NOMO-1 treated with dmso at 0.1 percent for 144 hours (cell line): ENCODE data around the gene MALL.
"Not testable (repeated sequence)": the region's sequence is repeated elsewhere in the genome, so short reads cannot be mapped to it uniquely, and the experiment has no call there.

Experiments used
- DNase-seq: peaks from one replicate; lab custom pipeline; 2025; ENCODE audit not compliant: unreplicated experiment; lab: John Stamatoyannopoulos, UW

The MALL gene

DNA sequence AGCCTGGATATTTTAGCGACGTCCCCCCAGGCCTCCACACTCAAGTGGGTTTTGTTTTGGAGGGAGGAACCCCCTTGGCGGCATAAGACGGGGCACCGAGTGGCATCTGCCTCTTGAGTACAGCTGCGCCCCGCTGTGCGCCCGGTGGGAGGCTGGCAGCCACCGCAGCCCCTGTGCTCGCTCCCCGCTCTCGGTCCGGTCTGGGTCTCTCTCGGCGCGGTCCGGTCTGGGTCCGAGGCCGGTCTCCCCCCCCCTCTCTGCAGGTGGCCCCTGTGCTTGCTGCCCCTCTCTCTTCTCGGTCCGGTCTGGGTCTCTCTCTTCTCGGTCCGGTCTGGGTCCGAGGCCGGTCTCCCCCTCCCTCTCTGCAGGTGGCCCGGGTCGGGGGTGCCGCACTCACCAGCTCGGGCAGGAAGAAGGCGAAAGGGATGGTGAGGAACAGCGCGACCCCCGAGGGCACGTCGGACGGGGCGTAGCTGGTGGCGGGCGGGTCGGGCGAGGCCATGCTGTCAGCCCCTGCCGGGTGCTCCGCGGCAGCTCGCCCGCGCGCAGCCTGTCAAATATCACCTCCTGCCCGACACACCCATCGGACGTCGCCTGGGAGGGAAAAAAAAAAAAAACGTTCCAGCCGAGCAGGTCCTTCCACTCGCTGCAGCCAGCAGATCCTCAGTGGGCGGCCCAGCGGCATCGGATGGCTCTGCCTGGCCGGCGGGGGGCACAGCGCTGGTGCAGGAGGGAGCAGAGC, at the start of gene MALL:
Gene MALL, minus strand, starts transcription at position 532 of the 742 bp plus-strand sequence. Its CDS starts 30 bp downstream, at position 502.
- DNase-seq, result no peak

DNA sequence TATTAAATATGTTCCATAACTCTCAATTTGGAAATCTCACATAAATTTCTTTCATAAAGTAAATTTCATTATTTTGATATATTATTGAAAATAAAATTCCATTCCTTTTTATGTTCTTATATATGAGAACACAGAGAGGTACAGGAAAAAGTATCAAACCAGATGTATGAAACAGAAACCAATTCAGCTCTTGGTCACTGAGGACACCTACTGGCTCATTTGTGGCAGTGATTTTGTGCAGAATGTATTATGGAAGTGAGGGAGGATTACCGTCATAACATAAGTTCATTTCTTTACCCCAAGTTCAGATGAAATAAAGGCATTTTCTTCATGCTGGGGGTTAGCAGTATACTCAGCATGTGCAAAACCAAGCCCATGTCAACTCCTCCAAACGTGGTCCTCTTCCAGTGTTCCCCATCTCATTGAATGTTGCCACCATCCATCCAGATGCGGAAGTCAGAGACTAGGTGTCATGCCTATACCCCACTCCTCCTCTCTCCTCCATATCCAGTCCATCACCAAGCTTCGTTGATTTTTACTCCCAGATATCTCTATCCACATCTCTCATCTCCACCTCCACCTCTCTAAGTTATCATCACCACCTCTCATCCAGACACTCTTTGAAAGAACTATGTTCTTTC, 41.7 kb upstream of the MALL start:
- no peak for DNase-seq

DNA sequence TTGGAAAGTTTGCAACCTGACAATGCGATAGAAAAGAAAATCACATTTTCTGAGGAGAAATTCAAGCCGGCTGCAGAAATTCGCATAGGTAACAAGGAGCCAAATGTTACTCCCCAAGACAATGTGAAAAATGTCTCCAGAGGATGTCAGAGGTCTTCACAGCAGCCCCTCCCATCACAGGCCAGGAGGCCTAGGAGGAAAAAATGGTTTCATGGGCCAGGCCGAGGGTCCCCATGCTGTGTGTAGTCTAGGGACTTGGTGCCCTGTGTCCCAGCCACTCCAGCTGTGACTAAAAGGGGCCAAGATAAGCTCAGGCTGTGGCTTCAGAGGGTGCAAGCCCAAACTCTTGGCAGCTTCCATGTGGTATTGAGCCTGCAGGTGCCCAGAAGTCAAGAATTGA, 39.2 kb upstream of the MALL start:
- not testable (repeated sequence) for DNase-seq

DNA sequence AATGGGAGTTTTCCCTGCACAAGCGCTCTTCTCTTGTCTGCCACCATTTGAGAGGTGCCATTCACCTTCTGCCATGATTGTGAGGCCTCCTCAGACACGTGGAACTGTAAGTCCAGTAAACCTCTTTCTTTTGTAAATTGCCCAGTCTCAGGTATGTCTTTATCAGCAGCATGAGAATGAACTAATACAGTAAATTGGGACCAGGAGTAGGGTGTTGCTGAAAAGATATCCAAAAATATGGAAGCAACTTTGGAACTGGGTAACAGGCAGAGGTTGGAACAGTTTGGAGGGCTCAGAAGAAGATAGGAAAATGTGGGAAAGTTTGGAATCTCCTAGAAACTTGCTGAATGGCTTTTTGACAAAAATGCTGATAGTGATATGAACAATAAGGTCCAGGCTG, 38.6 kb upstream of the MALL start:
- DNase-seq, result not testable (repeated sequence)

DNA sequence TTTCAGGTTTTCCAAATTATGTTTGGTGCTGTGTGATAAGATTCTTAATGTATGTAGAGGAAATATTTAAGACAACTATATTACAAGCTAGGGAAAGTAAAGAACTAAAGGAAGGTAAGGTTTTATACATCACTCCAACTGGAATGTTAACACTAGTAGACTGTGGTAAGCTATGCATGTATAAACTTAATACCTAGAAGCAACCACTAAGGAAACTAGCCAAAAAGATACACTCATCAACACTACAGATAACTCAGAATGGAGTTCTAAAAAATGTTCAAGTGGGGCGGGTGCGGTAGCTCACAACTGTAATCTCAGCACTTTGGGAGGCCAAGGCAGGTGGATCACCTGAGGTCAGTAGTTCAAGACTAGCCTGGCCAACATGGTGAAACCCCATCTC, 37.8 kb upstream of the MALL start:
- no peak for DNase-seq

DNA sequence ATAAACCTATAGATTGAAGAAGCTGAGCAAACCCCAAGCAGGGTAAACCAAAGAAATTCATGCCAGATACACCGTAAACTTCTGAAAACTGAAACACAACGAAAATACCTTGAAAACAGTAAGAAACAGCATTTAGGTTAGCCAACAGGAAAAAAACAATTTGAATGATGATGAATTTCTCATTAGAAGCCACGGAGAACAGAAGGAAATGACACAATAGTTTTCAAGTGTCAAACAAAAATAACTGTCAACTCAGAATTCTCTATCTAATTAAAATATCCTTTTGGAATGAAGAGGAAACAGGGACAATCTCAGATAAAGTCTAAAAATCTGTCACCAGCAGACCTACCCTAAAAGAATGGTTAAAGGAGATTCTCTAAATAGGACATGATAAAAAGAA, 37.3 kb upstream of the MALL start:
- no peak for DNase-seq

DNA sequence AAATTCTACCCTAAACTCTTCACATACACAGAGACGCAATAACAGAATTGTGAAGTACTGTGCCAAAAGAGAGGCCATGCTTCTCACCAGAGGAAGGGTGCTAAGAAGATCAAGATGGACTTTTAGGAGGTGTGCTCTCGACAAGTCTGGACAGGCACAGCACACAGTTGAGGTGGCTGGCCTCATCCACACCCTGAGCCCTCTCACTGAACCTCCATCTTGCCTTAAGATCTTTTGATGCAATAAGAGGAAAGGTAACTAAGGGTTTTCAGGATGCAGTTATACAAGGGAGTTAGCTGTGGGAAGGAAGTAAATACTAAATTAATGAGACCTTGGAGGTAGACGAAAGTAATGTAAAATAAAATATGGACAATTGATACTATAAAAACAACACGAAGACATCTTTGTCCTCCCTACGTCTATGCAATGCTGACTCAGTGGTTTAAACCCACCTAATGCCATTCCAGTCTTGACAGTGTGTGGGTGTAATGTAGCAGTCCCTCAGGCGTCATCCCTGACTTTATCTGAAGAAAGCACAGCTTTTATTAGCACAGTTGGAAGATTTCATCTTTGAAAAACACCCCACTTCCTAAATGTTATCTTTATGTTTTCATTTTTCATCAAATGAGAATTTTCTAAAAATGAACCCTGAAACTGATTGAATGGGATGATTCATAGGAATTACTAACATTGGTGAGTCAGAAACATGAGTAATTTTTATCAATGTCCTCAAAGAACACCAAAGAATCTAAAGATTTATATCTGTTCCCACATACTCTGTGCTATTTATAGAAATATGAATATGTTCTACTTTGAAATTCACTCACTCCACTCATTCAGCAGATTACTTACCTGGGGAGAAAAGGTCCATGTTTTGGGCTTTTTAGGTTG, 34.0 kb upstream of the MALL start:
- DNase-seq, result no peak

DNA sequence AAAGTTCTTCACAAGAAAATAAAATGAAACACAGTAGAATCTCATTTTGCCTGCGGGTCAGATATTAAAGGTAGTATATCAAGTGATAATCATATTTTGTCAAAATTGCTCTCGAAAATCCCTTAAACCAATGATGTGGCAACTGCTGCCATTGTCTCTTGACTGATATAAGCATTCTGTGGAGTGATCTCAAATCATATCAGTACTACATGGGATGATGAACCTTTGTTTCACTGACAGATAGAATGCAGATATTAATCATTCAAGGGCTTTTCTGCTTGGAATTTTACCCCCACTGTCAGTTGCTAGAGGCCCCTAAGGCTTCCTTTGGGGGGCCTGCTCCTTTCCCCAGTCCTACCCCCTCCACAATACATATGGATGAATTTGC, 31.3 kb upstream of the MALL start:
- DNase-seq, result no peak

DNA sequence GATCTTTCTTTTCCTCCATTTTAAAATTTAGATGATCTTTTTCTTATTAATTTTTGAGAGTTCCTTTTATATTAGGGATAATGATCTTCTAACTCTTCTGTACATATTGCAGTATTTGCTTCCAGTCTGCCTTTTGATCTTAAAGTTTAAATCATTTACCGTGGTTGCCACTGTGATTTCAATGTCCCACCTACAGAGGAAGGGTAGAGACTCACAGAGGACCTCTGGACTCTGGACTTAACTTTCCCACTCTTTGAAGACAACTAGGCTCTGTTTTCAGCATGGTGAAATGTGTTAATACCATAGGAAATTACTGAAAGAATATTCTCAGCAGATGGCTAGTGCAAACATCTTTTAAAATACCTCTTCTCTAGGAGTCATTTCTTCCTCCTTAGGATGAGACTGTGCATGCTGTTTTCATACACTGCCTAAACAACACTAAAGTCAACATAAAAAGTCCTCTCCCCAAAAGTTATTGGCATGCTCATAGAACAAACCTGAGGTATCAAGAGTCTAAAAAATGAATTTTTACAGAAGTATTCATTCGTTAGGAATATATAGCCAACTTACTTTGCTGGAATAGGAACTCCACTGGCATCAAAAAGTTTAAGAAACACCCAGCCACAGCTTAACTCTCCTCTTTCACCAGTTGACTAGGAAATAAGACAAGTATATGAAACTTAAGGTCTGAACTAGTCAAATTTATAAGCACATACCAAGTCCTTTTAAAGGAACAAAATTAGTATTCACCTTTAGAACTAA, 30.7 kb upstream of the MALL start:
- DNase-seq, result no peak

DNA sequence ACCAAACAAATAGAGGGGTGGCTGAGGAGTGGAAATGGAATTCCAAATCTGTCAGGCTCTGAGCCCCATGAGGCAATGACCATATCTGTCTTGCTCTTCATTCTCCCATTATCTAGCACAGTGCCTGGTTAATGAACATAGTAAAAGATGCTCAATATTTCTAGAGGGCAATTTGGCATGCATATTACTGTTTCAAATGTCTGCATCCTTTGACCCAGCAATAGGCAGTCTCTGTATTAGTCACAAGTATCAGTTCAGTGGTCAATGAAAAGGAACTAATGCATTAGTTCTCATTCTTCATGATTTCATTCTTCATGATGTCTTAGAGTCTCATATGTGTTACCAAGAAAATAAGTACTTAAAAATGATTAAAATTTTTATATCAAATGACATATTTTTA, 28.4 kb upstream of the MALL start:
- DNase-seq, result no peak

DNA sequence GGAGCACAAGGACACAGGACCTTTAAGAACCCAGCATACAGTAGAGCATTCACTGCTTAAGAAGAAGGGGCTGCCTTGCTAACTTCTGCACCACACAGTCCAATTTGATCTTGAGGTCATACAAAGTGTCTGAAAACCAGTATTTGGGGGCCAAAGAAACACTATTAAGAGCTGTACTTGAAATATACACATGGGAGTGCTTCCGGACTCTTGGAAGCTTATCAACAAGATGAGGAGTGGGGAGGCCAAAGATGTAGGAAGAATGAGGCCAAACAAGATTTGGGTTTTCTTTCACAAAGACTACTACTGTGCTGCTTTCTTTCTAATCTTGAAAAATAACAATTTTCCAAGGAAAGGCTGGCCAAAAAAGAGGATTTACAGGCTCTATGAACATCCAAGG, 24.8 kb upstream of the MALL start:
- DNase-seq, result no peak

DNA sequence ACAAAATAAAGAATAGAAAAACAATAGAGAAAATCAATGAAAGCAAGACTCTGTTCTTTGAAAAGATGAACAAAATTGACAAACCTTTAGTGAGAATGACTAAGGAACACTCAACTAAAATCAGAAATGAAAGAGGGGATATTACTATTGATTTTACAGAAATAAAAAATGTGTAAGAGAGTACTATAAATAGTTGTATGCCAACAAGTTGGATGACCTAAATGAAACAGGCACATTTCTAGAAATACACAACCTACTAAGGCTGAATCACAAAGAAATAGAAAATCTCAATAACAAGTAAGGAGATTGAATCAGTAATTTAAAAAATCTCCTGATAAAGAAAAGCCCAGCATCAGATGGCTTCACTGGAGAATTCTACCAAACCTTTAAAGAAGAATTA, 18.4 kb upstream of the MALL start:
- no peak for DNase-seq

DNA sequence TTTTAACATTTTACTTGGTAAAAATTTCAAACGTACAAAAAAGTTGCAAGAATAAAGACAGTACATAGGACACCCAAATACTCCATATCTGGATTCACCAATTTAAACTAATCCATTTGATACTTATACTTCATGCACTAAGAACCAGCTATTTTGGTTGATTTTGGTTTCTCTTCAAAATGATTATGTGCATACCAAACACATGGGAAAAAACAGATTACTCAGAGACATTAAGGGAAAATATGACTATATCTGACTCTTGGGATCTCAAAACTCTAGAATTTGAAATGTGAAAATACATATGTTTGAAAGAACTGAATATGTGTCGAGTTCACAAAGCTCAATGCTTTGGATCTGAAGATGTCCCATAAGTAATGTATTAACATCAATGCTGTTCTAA, 15.5 kb upstream of the MALL start:
- no peak for DNase-seq

DNA sequence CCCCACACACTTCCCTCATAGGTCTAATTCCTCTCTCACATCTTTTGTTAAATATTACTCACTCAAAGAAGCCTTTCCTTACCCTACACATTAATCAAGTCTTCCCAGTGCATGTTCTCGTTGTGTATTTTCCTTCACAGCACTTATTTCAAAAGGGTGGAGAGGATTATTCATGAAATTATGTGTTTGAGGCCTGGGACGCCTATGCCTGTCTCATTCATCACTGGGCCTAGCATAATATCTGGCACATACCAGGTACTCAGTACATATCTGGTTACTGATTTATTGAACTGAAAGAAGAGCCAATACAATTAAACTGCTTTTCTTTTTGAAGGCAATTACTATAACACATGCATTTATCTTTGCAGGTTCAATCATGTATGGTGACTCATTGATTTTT, 15.1 kb upstream of the MALL start:
- DNase-seq, result no peak

DNA sequence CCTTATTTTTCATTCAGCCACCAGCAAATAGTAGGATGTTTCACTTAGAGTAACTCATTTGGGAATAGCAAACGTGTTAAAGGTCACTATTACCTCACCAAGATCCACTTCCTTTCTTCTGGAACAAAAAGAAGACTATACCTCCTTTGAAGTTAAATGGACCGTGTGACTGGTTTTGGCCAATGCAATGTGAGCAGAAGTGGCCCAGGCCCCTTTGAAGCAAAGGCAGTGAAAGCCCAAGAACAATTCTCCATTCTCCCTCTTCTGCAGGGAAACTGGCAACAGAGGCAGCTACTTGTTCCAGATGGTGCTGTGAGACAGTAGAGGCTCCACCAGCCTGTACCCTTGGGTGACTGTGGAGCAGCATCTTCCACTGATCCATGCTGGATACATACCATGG, 11.3 kb upstream of the MALL start:
- no peak for DNase-seq

DNA sequence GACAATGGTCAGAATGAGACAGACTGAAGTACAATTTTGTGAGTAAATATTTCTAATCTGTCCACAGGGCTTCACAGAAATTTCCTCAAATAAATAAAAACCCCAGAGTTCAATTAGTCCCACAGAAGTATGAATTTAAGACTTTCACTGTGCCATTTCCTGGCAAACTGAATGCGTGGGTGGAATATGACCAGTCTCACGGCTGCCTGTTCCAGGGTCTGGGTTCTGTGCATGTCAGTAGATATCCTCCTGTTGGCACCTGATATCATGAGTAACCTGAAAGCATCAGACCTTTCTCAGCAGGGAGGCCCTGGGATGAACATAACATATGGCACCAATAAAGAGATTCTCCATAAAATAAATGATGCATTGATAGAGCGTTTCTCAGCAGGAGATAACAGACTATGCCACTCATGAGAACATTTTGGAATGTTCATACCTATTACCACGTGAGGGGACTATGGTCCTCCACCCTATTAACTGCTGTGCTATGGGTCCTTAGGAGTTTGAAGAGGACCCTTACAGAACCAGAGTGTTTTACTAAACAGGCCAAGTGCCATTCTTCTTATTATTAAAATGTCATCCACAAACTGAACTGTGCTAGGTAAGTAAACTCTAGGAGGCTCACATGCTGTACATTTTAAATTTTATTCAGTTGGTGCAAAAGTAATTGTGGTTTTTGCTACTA, 10.6 kb upstream of the MALL start:
- no peak for DNase-seq

DNA sequence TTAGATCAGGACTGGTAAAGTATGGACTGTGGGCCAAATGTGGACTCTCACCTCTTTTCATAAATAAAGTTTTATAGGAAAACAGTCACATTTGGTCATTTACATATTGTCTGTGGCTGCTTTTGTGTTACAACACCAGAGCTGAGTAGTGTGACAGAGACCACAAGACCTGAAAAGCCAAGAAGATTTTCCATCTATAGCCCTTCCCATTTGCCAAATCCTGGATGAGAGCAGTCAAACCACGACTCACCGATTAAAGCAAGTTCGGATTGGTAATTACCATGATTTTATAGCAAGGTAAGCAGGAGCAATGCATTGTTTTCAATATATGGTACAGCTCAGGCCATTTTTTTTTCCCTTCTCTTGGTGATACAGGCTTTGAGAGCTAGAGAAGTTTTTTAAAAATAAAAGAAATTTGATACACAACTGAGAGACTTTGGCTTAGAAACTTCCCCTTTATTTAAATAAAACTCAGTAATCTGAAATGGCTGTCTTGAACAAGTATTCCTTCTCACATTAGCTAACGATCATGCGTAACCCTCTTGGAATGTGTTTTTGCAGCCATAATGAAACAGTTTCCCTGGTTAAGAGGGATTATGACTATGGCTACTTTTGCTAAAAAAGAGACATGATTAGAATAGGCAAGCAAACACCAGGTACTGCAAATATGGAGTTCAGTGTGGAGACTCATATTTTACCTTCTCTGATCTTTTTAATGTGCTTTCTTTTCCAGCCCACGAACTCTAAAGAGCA, 9.5 kb upstream of the MALL start:
- no peak for DNase-seq

DNA sequence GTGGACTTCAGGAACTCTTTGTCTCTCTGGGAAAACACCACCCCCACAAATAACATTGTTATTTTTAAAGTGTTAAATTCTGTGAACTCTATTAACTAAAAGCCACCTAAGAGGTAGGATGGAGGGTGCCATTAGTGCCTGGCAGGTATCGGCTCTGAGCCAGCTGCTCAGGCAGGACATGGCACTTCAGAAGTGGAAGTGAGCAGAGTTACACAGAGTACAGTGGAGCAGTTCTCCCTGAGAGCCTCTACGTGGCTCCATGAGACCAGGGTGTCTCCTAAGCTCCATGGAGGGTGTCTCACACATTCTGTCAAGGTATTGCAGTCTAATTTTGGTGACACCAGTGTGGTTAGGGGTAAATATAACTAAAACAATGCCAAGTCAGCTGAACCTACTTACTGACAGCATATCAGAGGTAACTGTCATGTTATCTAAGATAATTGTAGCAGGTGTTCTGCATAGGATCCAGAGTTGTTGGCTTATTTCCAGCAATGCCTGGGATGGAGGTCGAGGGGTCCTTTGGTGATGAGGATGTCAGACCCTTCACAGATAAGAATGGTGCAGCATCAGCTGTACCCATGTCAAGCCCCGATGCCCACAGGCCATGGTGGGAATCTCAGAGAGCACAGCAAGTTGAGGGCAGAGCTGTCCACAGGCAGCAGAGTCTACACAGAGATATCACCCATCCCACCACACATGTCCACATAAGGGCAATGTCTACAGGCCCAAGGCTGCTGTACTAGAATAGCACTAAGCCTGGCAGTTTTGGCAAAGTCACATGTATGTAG, 8.6 kb upstream of the MALL start:
- no peak for DNase-seq

DNA sequence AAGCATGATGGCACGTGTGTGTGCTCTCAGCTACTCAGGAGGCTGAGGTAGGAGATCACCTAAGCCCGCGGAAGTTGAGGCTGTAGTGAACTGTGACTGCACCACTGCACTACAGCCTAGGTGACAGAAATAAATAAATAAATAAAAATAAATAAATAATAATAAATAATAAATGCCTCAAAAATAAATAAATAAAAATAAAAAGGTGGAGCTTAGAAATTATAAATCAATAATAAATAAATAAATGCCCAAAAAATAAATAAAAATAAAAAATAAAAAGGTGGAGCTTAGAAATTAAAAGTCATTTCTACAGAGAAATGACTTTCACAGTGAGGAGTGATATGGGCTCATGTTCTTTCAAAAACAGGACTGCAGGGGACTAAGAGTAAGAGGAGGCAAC, 6.0 kb upstream of the MALL start:
- no peak for DNase-seq
